ENCODE results near the gene OLIG2.

The OLIG2 gene

DNA sequence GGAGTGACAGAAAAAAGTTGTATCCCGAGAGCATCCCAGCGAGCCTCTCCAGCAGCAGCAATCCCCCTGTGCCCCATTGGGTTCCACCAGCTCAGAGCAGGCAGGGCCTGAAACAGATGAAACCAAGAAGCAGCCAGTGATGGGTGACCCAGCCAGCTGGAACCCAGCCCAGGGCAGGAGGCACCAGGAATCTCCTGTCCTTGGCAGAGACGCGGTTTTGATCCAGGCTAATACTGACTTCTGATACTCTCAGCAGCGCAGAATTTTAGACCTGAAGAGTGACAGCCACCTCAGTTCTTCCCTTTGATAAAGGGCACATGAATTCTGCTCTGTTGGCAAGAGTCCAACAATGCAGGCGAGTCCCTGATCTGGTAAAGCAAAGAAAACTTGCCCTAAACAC is 32.8 kb downstream of the OLIG2 start:
- no peaks in the 10 kb centered on the region for H3K36me3 ChIP-seq (ENCODE audit: control insufficient read depth, insufficient read depth, low read length)
- no peaks in the 10 kb centered on the region for H3K4me1 ChIP-seq (ENCODE audit: control insufficient read depth, low read depth, low read length)

GRCh38 chr21:33058957-33059356 is 33.2 kb downstream of the OLIG2 start:
- no peaks in the 10 kb centered on the region for H3K36me3 ChIP-seq (ENCODE audit: control insufficient read depth, insufficient read depth, low read length)
- no peak for DNase-seq
- peaks cover 4% of the 10 kb centered on the region for H3K27me3 ChIP-seq (ENCODE audit: insufficient read depth, low read length, poor library complexity)
- no peak overlapping the region for H3K18ac ChIP-seq (ENCODE audit: low read length)
- no peak overlapping the region for H4K5ac ChIP-seq (ENCODE audit: low read length)
- no peak overlapping the region for H2BK15ac ChIP-seq (replicated peaks; ENCODE audit: low read depth)
- no peaks in the 10 kb centered on the region for H3K79me1 ChIP-seq (ENCODE audit: low read length)
- no peak overlapping the region for H3K4me3 ChIP-seq (ENCODE audit: low read length)
- no peak overlapping the region for H2AK5ac ChIP-seq (ENCODE audit: low read length)
- H3K9ac ChIP-seq (ENCODE audit: low read length), result no peak overlapping the region
- H2BK120ac ChIP-seq (ENCODE audit: low read depth, low read length), result no peak overlapping the region
- no peak overlapping the region for H3K4ac ChIP-seq (ENCODE audit: low read depth, low read length)
- no CpG with 5 or more reads among the region's 6 CpGs for WGBS (ENCODE audit: extremely low coverage, insufficient coverage, low lambda C conversion rate)
- no peak overlapping the region for H3K4me2 ChIP-seq (ENCODE audit: low read length)
- H3K23ac ChIP-seq (ENCODE audit: low read length), result no peak overlapping the region
- no peak overlapping the region for H2BK5ac ChIP-seq (ENCODE audit: low read length)
- no peak overlapping the region for H4K8ac ChIP-seq (ENCODE audit: low read depth, low read length)
- H3K56ac ChIP-seq (ENCODE audit: low read length), result no peak overlapping the region
- H3K27ac ChIP-seq (ENCODE audit: low read depth, low read length), result no peak overlapping the region
- no peaks in the 10 kb centered on the region for H3K4me1 ChIP-seq (ENCODE audit: control insufficient read depth, low read depth, low read length)
- H3K79me2 ChIP-seq (ENCODE audit: control insufficient read depth, insufficient read depth, low read length), result no peaks in the 10 kb centered on the region

More for the DNA sequence above, 32.8 kb downstream of the OLIG2 start:
- DNase-seq, result no peak
- no peak overlapping the region for H2BK15ac ChIP-seq (replicated peaks; ENCODE audit: low read depth)
- H3K9ac ChIP-seq (ENCODE audit: low read length), result no peak overlapping the region
- H3K79me1 ChIP-seq (ENCODE audit: low read length), result no peaks in the 10 kb centered on the region
- H3K23ac ChIP-seq (ENCODE audit: low read length), result no peak overlapping the region
- no peak overlapping the region for H4K5ac ChIP-seq (ENCODE audit: low read length)
- no peak overlapping the region for H3K4ac ChIP-seq (ENCODE audit: low read depth, low read length)
- no peak overlapping the region for H3K27ac ChIP-seq (ENCODE audit: low read depth, low read length)
- no peaks in the 10 kb centered on the region for H3K79me2 ChIP-seq (ENCODE audit: control insufficient read depth, insufficient read depth, low read length)
- H3K4me3 ChIP-seq (ENCODE audit: low read length), result no peak overlapping the region
- H3K27me3 ChIP-seq (ENCODE audit: insufficient read depth, low read length, poor library complexity), result peaks cover 2% of the 10 kb centered on the region
- H2BK120ac ChIP-seq (ENCODE audit: low read depth, low read length), result no peak overlapping the region
- whole genome bisulfite sequencing (ENCODE audit: extremely low coverage, insufficient coverage, low lambda C conversion rate), result no CpG with 5 or more reads among the region's 6 CpGs
- no peak overlapping the region for H2BK5ac ChIP-seq (ENCODE audit: low read length)
- H3K56ac ChIP-seq (ENCODE audit: low read length), result no peak overlapping the region
- no peak overlapping the region for H3K18ac ChIP-seq (ENCODE audit: low read length)
- no peak overlapping the region for H2AK5ac ChIP-seq (ENCODE audit: low read length)
- no peak overlapping the region for H4K8ac ChIP-seq (ENCODE audit: low read depth, low read length)
- no peak overlapping the region for H3K4me2 ChIP-seq (ENCODE audit: low read length)

DNA sequence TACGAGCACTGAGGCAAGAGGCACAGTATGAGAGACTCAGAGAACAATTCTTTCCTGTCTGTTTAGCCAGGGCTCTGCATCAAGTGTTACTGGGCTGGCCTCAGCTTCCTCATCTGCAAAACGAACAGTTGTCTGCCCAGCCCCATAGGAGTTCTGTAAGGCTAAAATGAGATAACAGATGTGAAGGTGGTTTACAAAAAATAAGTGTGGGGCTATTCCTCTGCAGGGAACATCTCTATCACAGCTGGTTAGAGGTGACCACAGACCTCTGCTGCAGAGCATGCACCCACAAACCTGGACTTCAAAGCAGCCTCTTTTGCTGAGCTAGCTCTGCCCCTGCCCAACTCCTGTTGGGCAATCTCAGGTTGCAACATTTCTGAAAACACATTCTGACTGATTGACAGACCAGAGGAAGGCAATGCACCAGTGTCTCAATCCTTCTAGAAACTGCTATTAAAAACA is 33.7 kb downstream of the OLIG2 start:
- no peak overlapping the region for H3K23ac ChIP-seq (ENCODE audit: low read length)
- no peaks in the 10 kb centered on the region for H3K79me1 ChIP-seq (ENCODE audit: low read length)
- H2AK5ac ChIP-seq (ENCODE audit: low read length), result no peak overlapping the region
- no peak overlapping the region for H3K18ac ChIP-seq (ENCODE audit: low read length)
- no CpG with 5 or more reads among the region's 2 CpGs for WGBS (ENCODE audit: extremely low coverage, insufficient coverage, low lambda C conversion rate)
- no peak overlapping the region for H3K27ac ChIP-seq (ENCODE audit: low read depth, low read length)
- no peak overlapping the region for H3K4ac ChIP-seq (ENCODE audit: low read depth, low read length)
- DNase-seq, result no peak
- no peak overlapping the region for H3K56ac ChIP-seq (ENCODE audit: low read length)
- no peak overlapping the region for H3K4me2 ChIP-seq (ENCODE audit: low read length)
- H2BK15ac ChIP-seq (replicated peaks; ENCODE audit: low read depth), result no peak overlapping the region
- H3K4me3 ChIP-seq (ENCODE audit: low read length), result no peak overlapping the region
- no peaks in the 10 kb centered on the region for H3K36me3 ChIP-seq (ENCODE audit: control insufficient read depth, insufficient read depth, low read length)
- H4K8ac ChIP-seq (ENCODE audit: low read depth, low read length), result no peak overlapping the region
- H3K79me2 ChIP-seq (ENCODE audit: control insufficient read depth, insufficient read depth, low read length), result no peaks in the 10 kb centered on the region
- no peak overlapping the region for H2BK5ac ChIP-seq (ENCODE audit: low read length)
- no peak overlapping the region for H4K5ac ChIP-seq (ENCODE audit: low read length)
- no peaks in the 10 kb centered on the region for H3K4me1 ChIP-seq (ENCODE audit: control insufficient read depth, low read depth, low read length)
- peaks cover 5% of the 10 kb centered on the region for H3K27me3 ChIP-seq (ENCODE audit: insufficient read depth, low read length, poor library complexity)
- H2BK120ac ChIP-seq (ENCODE audit: low read depth, low read length), result no peak overlapping the region
- no peak overlapping the region for H3K9ac ChIP-seq (ENCODE audit: low read length)

GRCh38 chr21:33061233-33061632 is 35.5 kb downstream of the OLIG2 start:
- Histone ChIP-seq H4K5ac (ENCODE audit: low read length) (no peak overlapping the region), H4K8ac (ENCODE audit: low read depth, low read length) (no peak overlapping the region), H2AK5ac (ENCODE audit: low read length) (no peak overlapping the region), H3K9ac (ENCODE audit: low read length) (no peak overlapping the region), H3K36me3 (ENCODE audit: control insufficient read depth, insufficient read depth, low read length) (no peaks in the 10 kb centered on the region), H3K23ac (ENCODE audit: low read length) (no peak overlapping the region), H3K4me2 (ENCODE audit: low read length) (no peak overlapping the region), H3K27ac (ENCODE audit: low read depth, low read length) (no peak overlapping the region), H3K4ac (ENCODE audit: low read depth, low read length) (no peak overlapping the region), H3K4me3 (ENCODE audit: low read length) (no peak overlapping the region), H2BK5ac (ENCODE audit: low read length) (no peak overlapping the region), H3K18ac (ENCODE audit: low read length) (no peak overlapping the region), H3K4me1 (ENCODE audit: control insufficient read depth, low read depth, low read length) (no peaks in the 10 kb centered on the region), H3K79me1 (ENCODE audit: low read length) (no peaks in the 10 kb centered on the region), H3K79me2 (ENCODE audit: control insufficient read depth, insufficient read depth, low read length) (no peaks in the 10 kb centered on the region), H3K27me3 (ENCODE audit: insufficient read depth, low read length, poor library complexity) (peaks cover 12% of the 10 kb centered on the region), H2BK120ac (ENCODE audit: low read depth, low read length) (no peak overlapping the region), H3K56ac (ENCODE audit: low read length) (no peak overlapping the region), H2BK15ac (replicated peaks; ENCODE audit: low read depth) (no peak overlapping the region)
- no CpG with 5 or more reads among the region's 4 CpGs for WGBS (ENCODE audit: extremely low coverage, insufficient coverage, low lambda C conversion rate)
- DNase-seq, result no peak

DNA sequence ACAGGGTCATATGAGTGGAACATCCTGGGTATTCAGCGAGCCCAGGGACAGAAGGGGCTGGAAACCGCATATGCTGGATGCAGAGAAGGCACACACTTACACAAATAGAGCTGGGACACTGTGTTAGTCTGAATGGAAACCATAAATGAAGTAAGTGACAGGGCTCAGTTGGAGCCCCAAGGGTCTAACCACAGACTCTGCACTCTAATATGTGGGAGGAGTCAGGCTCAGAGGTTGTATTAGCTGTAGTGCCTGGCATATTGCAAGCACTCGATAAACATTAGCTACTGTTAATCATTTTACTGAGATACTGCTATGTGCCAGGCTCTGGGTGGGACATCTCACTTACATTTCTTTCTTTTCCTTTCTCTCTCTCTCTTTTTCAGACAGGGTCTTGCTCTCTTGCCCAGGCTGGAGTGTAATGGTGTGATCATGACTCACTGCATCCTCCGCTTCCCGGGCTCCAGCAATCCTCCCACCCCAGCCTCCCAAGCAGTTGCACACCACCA is 37.7 kb downstream of the OLIG2 start:
- WGBS (ENCODE audit: extremely low coverage, insufficient coverage, low lambda C conversion rate), result no CpG with 5 or more reads among the region's 5 CpGs

More for the DNA sequence above, 37.7 kb downstream of the OLIG2 start:
- Histone ChIP-seq H2AK5ac (ENCODE audit: low read length) (no peak overlapping the region), H3K4me3 (ENCODE audit: low read length) (no peak overlapping the region), H4K8ac (ENCODE audit: low read depth, low read length) (no peak overlapping the region), H3K9ac (ENCODE audit: low read length) (no peak overlapping the region), H3K18ac (ENCODE audit: low read length) (no peak overlapping the region), H3K27ac (ENCODE audit: low read depth, low read length) (no peak overlapping the region), H3K4me1 (ENCODE audit: control insufficient read depth, low read depth, low read length) (no peaks in the 10 kb centered on the region), H3K36me3 (ENCODE audit: control insufficient read depth, insufficient read depth, low read length) (no peaks in the 10 kb centered on the region), H3K56ac (ENCODE audit: low read length) (no peak overlapping the region), H3K27me3 (ENCODE audit: insufficient read depth, low read length, poor library complexity) (peaks cover 21% of the 10 kb centered on the region), H4K5ac (ENCODE audit: low read length) (no peak overlapping the region), H3K4ac (ENCODE audit: low read depth, low read length) (no peak overlapping the region), H2BK120ac (ENCODE audit: low read depth, low read length) (no peak overlapping the region), H3K79me2 (ENCODE audit: control insufficient read depth, insufficient read depth, low read length) (no peaks in the 10 kb centered on the region), H2BK15ac (replicated peaks; ENCODE audit: low read depth) (no peak overlapping the region), H3K4me2 (ENCODE audit: low read length) (no peak overlapping the region), H2BK5ac (ENCODE audit: low read length) (no peak overlapping the region), H3K23ac (ENCODE audit: low read length) (no peak overlapping the region), H3K79me1 (ENCODE audit: low read length) (no peaks in the 10 kb centered on the region)
- DNase-seq, result no peak
